ENCODE data around the gene CABP2. TPM values are rescaled to one million over a fixed set of nuclear protein-coding genes. Genes with fewer than 3 reads are reported as not detected.

Gene CABP2
- total RNA-seq, 1 experiment from 2014 or later: not detected

DNA sequence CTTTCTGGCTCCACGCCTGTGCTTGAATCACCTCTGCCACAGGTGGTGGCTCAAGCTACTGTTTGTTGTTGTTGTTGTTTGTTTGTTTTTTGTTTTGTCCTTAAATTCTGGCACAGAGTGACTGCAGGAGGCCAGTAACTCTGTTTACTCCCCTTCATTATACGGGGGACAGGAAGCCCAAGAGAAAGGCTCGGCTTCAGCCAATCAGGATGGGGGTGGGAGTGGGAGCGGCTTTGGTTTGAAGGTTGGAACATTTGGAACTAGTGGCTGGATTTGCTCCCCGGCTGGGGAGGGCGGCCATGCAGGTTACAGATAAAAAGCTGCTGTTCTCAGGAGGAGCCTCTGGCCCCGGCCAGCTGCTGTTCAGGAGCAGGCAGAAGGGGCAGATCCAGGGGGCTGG lies 19.7 kb upstream of the CABP2 start:
- no peak for ATAC-seq

DNA sequence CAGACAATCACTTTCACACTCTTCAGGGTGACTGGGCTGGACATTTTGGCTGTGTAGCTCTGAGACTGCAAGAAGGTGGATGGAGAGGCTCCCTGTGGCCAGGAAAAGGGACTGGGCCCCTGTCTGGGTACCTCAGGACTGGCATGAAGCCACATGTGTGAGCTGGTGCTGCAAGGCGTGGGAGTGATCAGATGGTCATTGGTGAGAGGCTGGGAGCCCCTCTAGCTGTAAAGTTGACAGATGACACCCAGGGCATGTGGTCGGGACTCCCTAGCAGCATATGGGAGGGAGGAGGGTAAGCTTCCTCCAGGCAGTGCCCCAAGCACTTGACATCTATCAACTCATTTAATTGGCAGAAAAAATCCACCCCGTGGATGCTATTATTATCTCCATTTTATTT lies 18.9 kb upstream of the CABP2 start:
- no peaks in the 10 kb centered on the region for H3F3A ChIP-seq (ENCODE audit: low read length, unreplicated experiment)
- intact Hi-C loops (cut with micrococcal nuclease): no loop called here
- H3K9ac ChIP-seq (ENCODE audit: low read length): no peak overlapping the region
- no peaks in the 10 kb centered on the region for H3K79me2 ChIP-seq (ENCODE audit: low read length)
- BruUV-seq (replicated peaks): no TSS peak
- H4K20me1 ChIP-seq (ENCODE audit: low read length): no peaks in the 10 kb centered on the region
- ATAC-seq (no peak), DNase-seq (no peak)
- no peaks in the 10 kb centered on the region for H3K36me3 ChIP-seq (ENCODE audit: low read depth, low read length)
- no peak overlapping the region for H3K27ac ChIP-seq (ENCODE audit: low read length)
- no peak overlapping the region for H3K4me3 ChIP-seq (ENCODE audit: low read length)
- ChIA-PET POLR2A (ENCODE audit: unreplicated experiment) (no interaction called here), CTCF (no interaction called here)
- H3K4me1 ChIP-seq (ENCODE audit: insufficient read depth, low read length): no peaks in the 10 kb centered on the region
- no peaks in the 10 kb centered on the region for H3K9me2 ChIP-seq (replicated peaks; ENCODE audit: low read length)
- no peak for TF ChIP-seq EZH2phosphoT487 (IDR thresholded peaks at IDR 0.05; ENCODE audit: borderline replicate concordance, low read length)
- no peak for TF ChIP-seq CTCF (conservative IDR thresholded peaks at IDR 0.05; ENCODE audit: low read depth, low read length)
- no peak for TF ChIP-seq EZH2 (IDR thresholded peaks at IDR 0.05; ENCODE audit: low read length, unreplicated experiment)
- H2AFZ ChIP-seq (ENCODE audit: low read length): no peak overlapping the region
- H3K4me2 ChIP-seq (ENCODE audit: low read length): no peak overlapping the region
- no peaks in the 10 kb centered on the region for H3K9me3 ChIP-seq (ENCODE audit: low read length)
- H3K27me3 ChIP-seq (ENCODE audit: low read length): no peaks in the 10 kb centered on the region

More for the DNA sequence above, 19.7 kb upstream of the CABP2 start:
- ChIA-PET CTCF (no interaction called here), POLR2A (ENCODE audit: unreplicated experiment) (no interaction called here)
- Histone ChIP-seq H3K9me2 (replicated peaks; ENCODE audit: low read length) (no peaks in the 10 kb centered on the region), H3K4me1 (ENCODE audit: insufficient read depth, low read length) (no peaks in the 10 kb centered on the region), H3F3A (ENCODE audit: low read length, unreplicated experiment) (no peaks in the 10 kb centered on the region), H2AFZ (ENCODE audit: low read length) (no peak overlapping the region), H3K27me3 (ENCODE audit: low read length) (no peaks in the 10 kb centered on the region), H3K9me3 (ENCODE audit: low read length) (no peaks in the 10 kb centered on the region), H3K27ac (ENCODE audit: low read length) (no peak overlapping the region), H4K20me1 (ENCODE audit: low read length) (no peaks in the 10 kb centered on the region), H3K9ac (ENCODE audit: low read length) (no peak overlapping the region), H3K79me2 (ENCODE audit: low read length) (no peaks in the 10 kb centered on the region), H3K36me3 (ENCODE audit: low read depth, low read length) (no peaks in the 10 kb centered on the region), H3K4me2 (ENCODE audit: low read length) (no peak overlapping the region), H3K4me3 (ENCODE audit: low read length) (no peak overlapping the region)
- TF ChIP-seq CTCF (conservative IDR thresholded peaks at IDR 0.05; ENCODE audit: low read depth, low read length) (no peak), EZH2 (IDR thresholded peaks at IDR 0.05; ENCODE audit: low read length, unreplicated experiment) (no peak)
- DNase-seq: no peak
- no TSS peak for BruUV-seq (replicated peaks)
- intact Hi-C loops (cut with micrococcal nuclease): no loop called here

DNA sequence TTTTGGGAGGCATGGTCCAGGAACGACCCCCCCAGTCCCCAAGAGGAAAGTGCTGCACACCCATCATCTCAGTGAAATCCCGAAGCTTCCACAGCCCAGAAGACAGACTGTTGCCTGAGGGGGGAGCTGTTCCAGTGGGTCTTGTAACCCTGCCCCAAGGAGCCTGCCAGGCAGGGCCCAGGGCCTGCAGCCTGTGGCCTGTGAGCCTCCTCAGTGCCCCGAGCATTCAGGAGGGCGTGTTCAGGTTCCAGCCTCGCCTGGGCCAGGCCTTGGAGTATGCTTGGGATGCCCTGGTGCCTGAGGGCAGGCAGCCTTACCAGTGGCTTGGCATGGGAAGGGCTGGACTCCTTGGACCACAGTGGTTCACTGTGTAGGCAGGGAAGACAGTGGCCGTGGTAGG lies 18.0 kb upstream of the CABP2 start:
- Histone ChIP-seq H2AFZ (ENCODE audit: low read length) (no peak overlapping the region), H3K27me3 (ENCODE audit: low read length) (no peaks in the 10 kb centered on the region), H3K79me2 (ENCODE audit: low read length) (no peaks in the 10 kb centered on the region), H3K27ac (ENCODE audit: low read length) (no peak overlapping the region), H3K4me3 (ENCODE audit: low read length) (no peak overlapping the region), H3K4me2 (ENCODE audit: low read length) (no peak overlapping the region), H3F3A (ENCODE audit: low read length, unreplicated experiment) (no peaks in the 10 kb centered on the region), H3K9me3 (ENCODE audit: low read length) (no peaks in the 10 kb centered on the region), H3K4me1 (ENCODE audit: insufficient read depth, low read length) (no peaks in the 10 kb centered on the region), H3K9me2 (replicated peaks; ENCODE audit: low read length) (no peaks in the 10 kb centered on the region), H3K9ac (ENCODE audit: low read length) (no peak overlapping the region), H4K20me1 (ENCODE audit: low read length) (no peaks in the 10 kb centered on the region), H3K36me3 (ENCODE audit: low read depth, low read length) (no peaks in the 10 kb centered on the region)
- ChIA-PET CTCF (no interaction called here), POLR2A (ENCODE audit: unreplicated experiment) (no interaction called here)
- ATAC-seq (no peak), DNase-seq (no peak)
- intact Hi-C loops (cut with micrococcal nuclease): no loop called here
- TF ChIP-seq CTCF (conservative IDR thresholded peaks at IDR 0.05; ENCODE audit: low read depth, low read length) (peak; percentile 28; the same call in 1 of the 2 replicates), EZH2phosphoT487 (IDR thresholded peaks at IDR 0.05; ENCODE audit: borderline replicate concordance, low read length) (no peak)
- BruUV-seq (replicated peaks): no TSS peak

All from PC-3 (cell line).